SK-N-SH treated with all-trans-retinoic acid at 6 μM for 48 hours (cell line): ENCODE measurements around the gene PRELID3B.

Source experiments
- ARNTL ChIP-seq: fragments of 450-650 bp; formaldehyde crosslinking; IDR thresholded peaks from 2 replicates; pipeline ENCODE4 v1.5.0; 2020; ENCODE audit warnings: low read depth, mild to moderate bottlenecking, moderate library complexity, borderline replicate concordance
- CSRNP3 ChIP-seq: fragments of 250-450 bp; sonication (Bioruptor Pico); IDR thresholded peaks from 2 replicates; pipeline ENCODE4 v1.5.1; 2021; ENCODE audit warnings: mild to moderate bottlenecking, moderate library complexity
- OSR1 ChIP-seq: fragments of 250-450 bp; sonication (Bioruptor Pico); IDR thresholded peaks from 2 replicates; pipeline ENCODE4 v1.8.0; 2022; ENCODE audit warnings: moderate library complexity, mild to moderate bottlenecking, inconsistent platforms
- PPARA ChIP-seq: fragments of 250-450 bp; sonication (Bioruptor Pico); IDR thresholded peaks from 2 replicates; pipeline ENCODE4 v1.5.0; 2020; ENCODE audit warnings: mild to moderate bottlenecking, borderline replicate concordance
- ZFP30 ChIP-seq: fragments of 450-650 bp; formaldehyde crosslinking; IDR thresholded peaks from 2 replicates; pipeline ENCODE4 v1.5.0; 2022; ENCODE audit warnings: mild to moderate bottlenecking, moderate library complexity
- TF ChIP-seq, protein P1 (sequence below): fragments of 250-450 bp; sonication (Bioruptor Pico); IDR thresholded peaks from 2 replicates; pipeline ENCODE4 v1.5.0; 2020; ENCODE audit warnings: mild to moderate bottlenecking, moderate library complexity

GRCh38 chr20:59044295-59044694 lies 1.7 kb upstream of the PRELID3B start:
- no peak for TF ChIP-seq CSRNP3 (CRISPR knock-in tag)
- TF ChIP-seq OSR1 (CRISPR knock-in tag): no peak
- no peak for TF ChIP-seq ARNTL
- TF ChIP-seq, protein P1, sequence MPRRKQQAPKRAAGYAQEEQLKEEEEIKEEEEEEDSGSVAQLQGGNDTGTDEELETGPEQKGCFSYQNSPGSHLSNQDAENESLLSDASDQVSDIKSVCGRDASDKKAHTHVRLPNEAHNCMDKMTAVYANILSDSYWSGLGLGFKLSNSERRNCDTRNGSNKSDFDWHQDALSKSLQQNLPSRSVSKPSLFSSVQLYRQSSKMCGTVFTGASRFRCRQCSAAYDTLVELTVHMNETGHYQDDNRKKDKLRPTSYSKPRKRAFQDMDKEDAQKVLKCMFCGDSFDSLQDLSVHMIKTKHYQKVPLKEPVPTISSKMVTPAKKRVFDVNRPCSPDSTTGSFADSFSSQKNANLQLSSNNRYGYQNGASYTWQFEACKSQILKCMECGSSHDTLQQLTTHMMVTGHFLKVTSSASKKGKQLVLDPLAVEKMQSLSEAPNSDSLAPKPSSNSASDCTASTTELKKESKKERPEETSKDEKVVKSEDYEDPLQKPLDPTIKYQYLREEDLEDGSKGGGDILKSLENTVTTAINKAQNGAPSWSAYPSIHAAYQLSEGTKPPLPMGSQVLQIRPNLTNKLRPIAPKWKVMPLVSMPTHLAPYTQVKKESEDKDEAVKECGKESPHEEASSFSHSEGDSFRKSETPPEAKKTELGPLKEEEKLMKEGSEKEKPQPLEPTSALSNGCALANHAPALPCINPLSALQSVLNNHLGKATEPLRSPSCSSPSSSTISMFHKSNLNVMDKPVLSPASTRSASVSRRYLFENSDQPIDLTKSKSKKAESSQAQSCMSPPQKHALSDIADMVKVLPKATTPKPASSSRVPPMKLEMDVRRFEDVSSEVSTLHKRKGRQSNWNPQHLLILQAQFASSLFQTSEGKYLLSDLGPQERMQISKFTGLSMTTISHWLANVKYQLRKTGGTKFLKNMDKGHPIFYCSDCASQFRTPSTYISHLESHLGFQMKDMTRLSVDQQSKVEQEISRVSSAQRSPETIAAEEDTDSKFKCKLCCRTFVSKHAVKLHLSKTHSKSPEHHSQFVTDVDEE (CRISPR knock-in tag): no peak
- TF ChIP-seq ZFP30 (CRISPR knock-in tag): no peak
- no peak for TF ChIP-seq PPARA (CRISPR knock-in tag)
